Endometrial microvascular endothelial cells (primary cell): Measurements from ENCODE around the gene REV3L. TPM values are rescaled to one million over a fixed set of nuclear protein-coding genes. Genes with fewer than 3 reads are reported as not detected.

Experiments used
- in situ Hi-C: cut with HindIII; loops from 2 replicates; pipeline ENCODE4 v1.10.0; 2017; ENCODE audit warnings: low sequenced_read_pairs, low pct_unique_long_range_greater_than_20kb; ENCODE audit errors: inconsistent ontology term
- total RNA-seq: library from RNA; depleted of rRNA; stranded (reverse); fragments of >200 nt; gene quantifications from one replicate; pipeline ENCODE4 v1.2.3, GENCODE V29; 2015; ENCODE audit errors: inconsistent ontology term

Gene REV3L
- total RNA-seq, 1 donor from 2014 or later, result 35.0 TPM

- in situ Hi-C loops, result no loop called here
Observed at GRCh38 chr6:111472933-111473435, 10.0 kb downstream of the REV3L start.

DNA sequence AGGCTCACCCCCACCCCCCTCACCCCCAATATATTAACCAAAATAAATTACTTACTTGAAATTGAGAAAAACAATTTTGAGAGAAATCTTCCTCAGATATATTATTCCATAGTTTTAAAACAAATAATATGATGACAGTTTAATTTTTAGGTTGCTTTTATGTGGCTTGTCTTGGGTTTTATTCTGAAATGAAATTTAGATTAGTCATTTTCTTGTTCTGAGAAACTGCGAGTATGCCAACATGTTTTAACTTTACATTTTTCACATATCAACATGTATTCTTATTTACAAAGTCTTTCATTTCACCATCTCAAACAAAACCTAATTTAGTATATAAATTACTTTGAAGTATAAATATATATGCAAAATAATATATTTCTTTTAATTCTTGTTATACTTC, 11.1 kb downstream of the REV3L start:
- in situ Hi-C loops, result no loop called here

- in situ Hi-C loops, result no loop called here
Observed at GRCh38 chr6:111471533-111471932, 11.5 kb downstream of the REV3L start.

GRCh38 chr6:111470991-111471390, 12.0 kb downstream of the REV3L start:
- in situ Hi-C loops, result no loop called here

GRCh38 chr6:111469543-111469942, 13.5 kb downstream of the REV3L start:
- in situ Hi-C loops, result no loop called here

DNA sequence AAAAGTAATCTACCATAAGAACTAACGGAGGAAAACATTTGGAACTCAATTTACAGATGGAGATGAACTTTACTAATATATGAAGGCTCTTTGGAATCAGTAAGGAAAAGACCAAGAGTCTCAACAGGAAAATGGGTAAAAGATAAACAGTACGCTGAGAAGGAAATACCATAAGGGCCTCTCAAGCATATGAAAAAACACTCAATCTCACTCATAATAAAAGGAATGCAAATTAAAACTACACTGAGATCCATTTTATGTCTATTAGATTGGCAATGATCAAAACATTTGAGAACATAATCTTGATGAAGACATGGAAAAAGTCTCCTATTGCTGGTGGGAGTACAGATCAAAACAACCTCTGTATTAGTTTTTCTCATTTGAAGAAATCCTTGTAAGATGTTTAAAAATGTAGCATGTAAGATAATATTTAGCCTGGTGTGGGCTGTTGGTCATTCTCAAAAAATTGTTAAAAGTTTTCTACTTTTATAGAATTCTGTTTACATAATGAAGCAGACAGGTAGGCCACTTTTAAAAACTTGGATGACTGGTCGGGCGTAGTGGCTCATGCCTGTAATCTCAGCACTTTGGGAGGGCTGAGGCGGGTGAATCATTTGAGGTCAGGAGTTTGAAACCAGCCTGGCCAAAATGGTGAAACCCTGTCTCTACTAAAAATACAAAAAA, 14.5 kb downstream of the REV3L start:
- in situ Hi-C loops, result no loop called here

GRCh38 chr6:111464184-111464583, 18.8 kb downstream of the REV3L start:
- in situ Hi-C loops, result no loop called here

DNA sequence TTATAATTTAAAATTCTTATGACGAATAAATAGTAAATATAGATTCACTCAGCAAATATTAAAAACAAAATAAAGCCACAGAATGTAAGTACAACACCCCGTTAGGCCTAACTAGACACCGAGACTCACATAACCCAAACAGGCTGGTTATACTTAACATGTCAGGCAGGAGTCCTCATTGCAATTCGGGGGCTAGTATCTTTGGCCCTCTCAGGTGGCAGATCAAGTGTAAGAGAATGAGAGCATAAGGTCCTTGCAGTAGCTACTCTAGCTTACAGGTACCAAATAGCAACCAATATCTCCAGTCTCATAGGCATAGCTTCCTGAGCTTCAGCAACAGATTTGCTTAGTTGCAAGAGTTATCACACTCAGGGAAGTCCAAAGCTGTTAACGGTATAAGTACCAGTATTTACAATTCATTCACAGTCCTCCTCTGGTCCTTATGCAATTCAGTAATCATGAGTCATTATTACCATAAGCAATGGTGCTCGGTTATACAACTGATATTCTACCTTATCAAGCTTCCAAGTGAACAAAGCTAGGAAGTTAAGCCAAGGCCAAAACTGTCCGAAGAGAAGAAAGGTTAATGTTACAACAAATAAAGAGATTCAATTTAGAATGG, 20.1 kb downstream of the REV3L start:
- in situ Hi-C loops, result no loop called here

DNA sequence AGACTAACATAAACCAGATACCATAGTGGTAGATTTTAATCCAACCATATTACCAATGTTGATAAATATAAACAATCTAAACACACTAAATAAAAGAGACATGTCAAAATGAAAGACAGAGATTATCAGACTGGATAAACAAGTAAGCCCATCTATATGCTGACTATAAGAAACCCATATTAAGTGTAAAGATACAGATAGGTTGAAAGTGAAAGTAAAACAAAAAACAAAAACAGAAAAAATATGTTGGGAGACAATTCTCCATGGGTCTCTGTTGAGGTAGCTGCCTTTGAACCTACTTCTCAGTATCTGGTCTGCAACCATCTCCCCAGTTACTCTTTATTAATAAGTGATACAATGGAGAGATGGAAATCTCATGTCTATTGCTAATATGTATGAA, 21.2 kb downstream of the REV3L start:
- in situ Hi-C loops, result no loop called here

- in situ Hi-C loops, result no loop called here
Observed at GRCh38 chr6:111458670-111459232, 24.3 kb downstream of the REV3L start.

- in situ Hi-C loops, result no loop called here
Observed at GRCh38 chr6:111456208-111456607, 26.8 kb downstream of the REV3L start.

GRCh38 chr6:111450636-111451035, 32.4 kb downstream of the REV3L start:
- in situ Hi-C loops, result no loop called here

DNA sequence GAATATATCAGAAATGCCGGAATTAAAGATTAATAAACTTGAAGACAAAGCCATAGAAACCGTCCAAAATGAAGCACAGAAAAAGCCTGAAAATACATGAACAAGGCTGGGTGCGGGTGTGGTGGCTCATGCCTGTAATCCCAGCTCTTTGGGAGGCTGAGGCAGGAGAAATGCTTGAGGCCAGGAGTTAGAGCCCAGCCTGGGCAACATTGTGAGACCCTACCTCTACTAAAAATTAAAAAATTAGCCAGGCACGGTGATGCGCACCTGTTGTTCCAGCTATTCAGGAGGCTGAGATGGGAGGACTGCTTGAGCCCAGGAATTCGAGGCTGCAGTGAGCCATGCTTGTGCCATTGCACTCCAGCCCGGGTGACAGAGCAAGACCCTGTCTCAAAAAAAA, 32.9 kb downstream of the REV3L start:
- in situ Hi-C loops, result no loop called here

DNA sequence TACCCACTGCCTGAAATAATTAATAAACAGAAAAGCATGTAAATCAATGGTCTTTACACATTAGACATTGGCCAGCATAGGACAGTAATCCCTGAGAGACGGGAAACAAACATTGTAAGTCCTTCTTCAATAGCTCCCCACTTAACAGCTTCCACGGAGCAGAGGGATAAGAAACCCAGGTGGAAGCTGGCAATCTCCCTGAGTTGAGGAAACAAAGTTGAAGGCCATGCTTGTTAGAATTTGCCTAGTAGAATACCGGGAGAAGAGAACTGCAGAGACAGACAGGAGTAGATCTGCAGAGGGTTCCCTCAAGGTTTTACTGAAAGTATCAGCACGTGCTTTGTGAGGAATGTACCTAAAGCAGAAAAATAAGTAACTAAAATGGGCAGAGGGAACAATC, 33.9 kb downstream of the REV3L start:
- in situ Hi-C loops, result no loop called here

DNA sequence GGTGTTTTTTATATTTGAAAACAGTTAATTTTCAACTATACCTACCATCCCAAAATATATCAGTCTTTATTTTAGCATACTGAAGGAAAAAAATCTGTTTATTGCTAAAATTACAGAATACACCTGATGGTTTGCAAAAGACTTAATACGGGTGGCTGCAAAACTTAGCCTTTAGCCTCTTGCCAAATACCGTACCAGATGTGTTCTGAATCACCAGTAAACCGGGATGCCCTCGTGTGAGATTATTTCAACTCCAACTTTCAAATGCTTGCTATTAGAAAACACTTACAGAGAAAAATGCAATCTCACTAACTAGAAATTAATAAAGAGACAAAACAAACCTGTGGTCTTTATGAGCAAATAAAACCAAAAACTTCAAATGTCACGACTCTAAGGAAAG, 36.0 kb downstream of the REV3L start:
- in situ Hi-C loops, result no loop called here

DNA sequence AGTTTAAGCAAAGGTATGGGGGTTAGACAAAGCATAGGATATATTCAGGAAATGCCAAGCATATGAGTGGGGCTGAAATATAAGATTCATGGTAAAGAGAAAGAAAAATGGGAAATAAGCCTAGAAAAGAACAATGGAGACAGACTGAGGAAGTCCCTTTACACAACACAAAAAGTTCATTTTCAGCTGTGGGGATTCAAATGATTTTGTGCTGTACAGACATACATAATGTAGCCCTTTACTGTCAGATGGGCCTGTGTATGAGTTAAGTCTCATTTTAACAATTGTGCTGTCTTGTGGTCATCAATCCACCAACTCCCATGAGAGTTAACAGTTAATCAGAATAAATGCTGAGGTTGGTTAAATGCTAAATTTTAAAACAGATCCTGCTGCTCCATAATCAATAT, 37.2 kb downstream of the REV3L start:
- in situ Hi-C loops, result no loop called here

GRCh38 chr6:111444794-111445193, 38.2 kb downstream of the REV3L start:
- in situ Hi-C loops, result no loop called here

DNA sequence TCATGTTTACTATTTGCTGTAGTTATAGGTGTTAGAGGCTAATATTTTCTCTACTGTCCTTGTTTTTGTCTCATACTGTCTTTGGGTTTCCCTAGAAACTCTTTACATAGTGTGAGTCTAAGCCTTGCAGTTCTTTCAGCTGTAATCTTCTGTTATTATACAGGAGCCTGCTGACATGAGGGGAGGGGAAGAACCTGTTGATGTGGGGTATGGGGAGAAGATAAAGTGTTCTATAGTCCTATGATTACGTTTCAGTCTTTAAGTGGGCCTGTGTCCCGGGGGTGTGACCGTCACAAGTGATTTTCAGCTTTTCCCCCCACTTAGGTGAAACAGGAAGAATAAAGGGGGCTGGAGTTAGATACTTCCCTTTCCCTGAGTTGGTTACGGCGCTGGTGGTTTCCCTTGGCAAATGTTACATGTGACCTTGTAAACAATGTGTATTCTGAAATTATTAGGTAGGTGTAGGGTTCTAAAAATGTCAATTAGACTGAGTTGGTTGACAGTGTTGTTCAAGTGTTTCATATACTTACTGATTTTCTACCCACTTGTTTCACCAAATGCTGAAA, 41.3 kb downstream of the REV3L start:
- in situ Hi-C loops, result no loop called here

DNA sequence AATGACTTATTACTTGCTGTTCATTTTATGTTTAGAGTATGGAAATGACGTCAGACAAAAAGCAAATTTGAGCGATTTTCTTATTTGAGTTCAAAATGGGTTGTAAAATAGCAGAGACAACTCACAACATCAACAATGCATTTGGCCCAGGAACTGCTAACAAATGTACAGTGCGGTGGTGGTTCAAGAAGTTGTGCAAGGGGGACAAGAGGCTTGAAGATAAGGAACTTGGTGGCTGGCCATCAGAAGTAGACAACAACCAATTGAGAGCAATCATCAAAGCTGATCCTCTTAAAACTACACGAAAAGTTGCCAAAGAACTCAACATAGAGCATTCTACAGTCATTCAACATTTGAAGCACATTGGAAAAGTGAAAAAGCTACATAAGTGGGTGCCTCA, 43.8 kb downstream of the REV3L start:
- in situ Hi-C loops, result no loop called here

- in situ Hi-C loops, result no loop called here
Observed at GRCh38 chr6:111437573-111437972, 45.4 kb downstream of the REV3L start.
